DND-41 (cell line): Measurements from ENCODE around the gene PEX11G.

Experiments used
- EZH2 ChIP-seq: IDR thresholded peaks from 3 replicates; pipeline ENCODE4 v1.6.1; 2012; ENCODE audit warnings: borderline replicate concordance, low read depth, mild to moderate bottlenecking, moderate library complexity, low read length, inconsistent platforms; ENCODE audit not compliant: severe bottlenecking
- TF ChIP-seq, protein P1 (sequence below): IDR thresholded peaks from 2 replicates; pipeline ENCODE4 v1.5.1; 2012; ENCODE audit warnings: borderline replicate concordance, low read length, moderate library complexity, mild to moderate bottlenecking; ENCODE audit not compliant: poor library complexity, severe bottlenecking; ENCODE audit errors: extremely low read depth

DNA sequence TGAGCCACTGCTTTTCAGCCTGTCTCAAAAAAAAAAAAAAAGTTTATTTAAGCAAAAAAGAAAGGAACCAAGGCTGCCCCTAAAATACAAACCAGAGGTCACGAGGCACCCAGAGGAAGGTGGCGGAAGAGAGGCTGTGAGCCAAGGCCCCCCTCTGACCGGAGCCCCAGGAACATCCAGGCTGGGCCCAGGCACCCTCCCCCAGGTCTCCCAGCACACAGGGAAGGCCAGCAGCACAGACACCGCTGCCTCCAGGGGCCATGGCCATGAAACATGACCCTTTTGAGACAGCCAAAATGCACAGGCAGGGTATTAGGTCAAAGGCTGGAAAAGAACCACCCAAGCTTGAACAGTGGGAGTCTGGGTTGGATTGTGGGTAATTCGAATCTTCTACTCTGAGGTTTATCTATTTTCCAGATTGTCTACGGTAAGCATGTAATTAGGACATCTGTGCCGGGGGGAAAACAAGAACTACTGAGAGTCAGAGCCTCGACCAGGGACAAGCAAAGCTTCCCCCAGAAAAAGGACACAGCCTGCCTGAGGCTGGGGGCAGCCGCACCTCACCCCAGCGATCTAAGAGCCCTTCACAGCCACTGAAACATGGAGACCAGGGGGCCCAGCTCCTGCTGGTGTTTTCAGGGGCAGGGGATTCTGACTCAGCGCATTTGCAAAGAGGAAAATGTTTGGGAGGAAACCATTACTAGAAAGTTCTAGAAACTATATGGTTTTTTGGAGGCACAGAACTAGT is 8.4 kb downstream of the PEX11G start:
- TF ChIP-seq, protein P1, sequence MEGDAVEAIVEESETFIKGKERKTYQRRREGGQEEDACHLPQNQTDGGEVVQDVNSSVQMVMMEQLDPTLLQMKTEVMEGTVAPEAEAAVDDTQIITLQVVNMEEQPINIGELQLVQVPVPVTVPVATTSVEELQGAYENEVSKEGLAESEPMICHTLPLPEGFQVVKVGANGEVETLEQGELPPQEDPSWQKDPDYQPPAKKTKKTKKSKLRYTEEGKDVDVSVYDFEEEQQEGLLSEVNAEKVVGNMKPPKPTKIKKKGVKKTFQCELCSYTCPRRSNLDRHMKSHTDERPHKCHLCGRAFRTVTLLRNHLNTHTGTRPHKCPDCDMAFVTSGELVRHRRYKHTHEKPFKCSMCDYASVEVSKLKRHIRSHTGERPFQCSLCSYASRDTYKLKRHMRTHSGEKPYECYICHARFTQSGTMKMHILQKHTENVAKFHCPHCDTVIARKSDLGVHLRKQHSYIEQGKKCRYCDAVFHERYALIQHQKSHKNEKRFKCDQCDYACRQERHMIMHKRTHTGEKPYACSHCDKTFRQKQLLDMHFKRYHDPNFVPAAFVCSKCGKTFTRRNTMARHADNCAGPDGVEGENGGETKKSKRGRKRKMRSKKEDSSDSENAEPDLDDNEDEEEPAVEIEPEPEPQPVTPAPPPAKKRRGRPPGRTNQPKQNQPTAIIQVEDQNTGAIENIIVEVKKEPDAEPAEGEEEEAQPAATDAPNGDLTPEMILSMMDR, result no peak
- TF ChIP-seq EZH2, result no peak
